Tibial nerve (tissue), 4 donors: ENCODE data around the gene BANP.
"Not testable (repeated sequence)": the region's sequence is repeated elsewhere in the genome, so short reads cannot be mapped to it uniquely, and the experiment has no call there.

Experiments
- EP300 ChIP-seq, 2 donors: sonication (generic); formaldehyde crosslinking; IDR thresholded peaks; one replicate each; pipeline ENCODE4 v1.6.1; 2017; ENCODE audit warnings: antibody characterized with exemption in 2 of 2, mild to moderate bottlenecking in 1 of 2
- TF ChIP-seq, protein P1 (sequence below), 5 experiments: fragments of 200-600 bp in 3 of 5; fragments of 450-650 bp in 2 of 5; sonication (generic) in 3 of 5; IDR thresholded peaks; one replicate each; pipeline ENCODE4 v1.5.1; 2016 to 2019; ENCODE audit warnings: antibody characterized with exemption in 5 of 5, mild to moderate bottlenecking in 3 of 5, moderate library complexity in 2 of 5

DNA sequence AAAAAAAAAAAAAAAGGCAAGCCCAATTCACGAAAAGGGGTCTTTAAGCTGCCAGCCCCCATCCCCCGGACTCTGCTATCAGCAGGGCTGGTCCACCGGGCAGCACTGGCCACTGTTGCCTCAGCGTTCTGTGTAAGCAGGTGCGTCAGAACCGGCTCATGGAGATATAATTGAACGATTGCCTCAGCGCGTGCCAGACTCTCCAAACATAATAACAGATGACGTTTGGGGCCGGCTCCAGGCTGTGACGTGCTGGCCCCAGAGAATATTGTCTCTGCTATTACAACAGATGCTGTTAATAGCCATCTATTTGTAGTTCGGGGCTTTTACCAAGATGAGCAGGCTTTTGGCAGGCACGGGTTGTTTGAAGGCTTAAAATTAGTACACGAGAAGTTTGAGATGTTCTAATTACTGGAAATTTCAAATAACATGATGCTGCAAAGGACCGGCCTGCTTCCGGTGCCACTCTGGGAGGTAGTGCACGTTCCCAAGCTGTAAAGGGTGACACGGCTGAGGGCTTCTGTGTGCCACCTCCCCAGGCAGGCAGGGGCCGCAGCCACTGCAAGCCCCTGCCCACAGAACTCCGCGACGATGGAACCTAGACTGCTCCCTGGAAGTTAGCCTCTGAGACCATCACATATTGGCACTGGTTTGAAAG, 40.0 kb upstream of the BANP start:
- TF ChIP-seq, protein P1, sequence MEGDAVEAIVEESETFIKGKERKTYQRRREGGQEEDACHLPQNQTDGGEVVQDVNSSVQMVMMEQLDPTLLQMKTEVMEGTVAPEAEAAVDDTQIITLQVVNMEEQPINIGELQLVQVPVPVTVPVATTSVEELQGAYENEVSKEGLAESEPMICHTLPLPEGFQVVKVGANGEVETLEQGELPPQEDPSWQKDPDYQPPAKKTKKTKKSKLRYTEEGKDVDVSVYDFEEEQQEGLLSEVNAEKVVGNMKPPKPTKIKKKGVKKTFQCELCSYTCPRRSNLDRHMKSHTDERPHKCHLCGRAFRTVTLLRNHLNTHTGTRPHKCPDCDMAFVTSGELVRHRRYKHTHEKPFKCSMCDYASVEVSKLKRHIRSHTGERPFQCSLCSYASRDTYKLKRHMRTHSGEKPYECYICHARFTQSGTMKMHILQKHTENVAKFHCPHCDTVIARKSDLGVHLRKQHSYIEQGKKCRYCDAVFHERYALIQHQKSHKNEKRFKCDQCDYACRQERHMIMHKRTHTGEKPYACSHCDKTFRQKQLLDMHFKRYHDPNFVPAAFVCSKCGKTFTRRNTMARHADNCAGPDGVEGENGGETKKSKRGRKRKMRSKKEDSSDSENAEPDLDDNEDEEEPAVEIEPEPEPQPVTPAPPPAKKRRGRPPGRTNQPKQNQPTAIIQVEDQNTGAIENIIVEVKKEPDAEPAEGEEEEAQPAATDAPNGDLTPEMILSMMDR (IDR thresholded peaks at IDR 0.05): not testable (repeated sequence)
- TF ChIP-seq EP300 (IDR thresholded peaks at IDR 0.05): peak; percentile 45 to 72
